ENCODE data around the gene DMD. TPM values are rescaled to one million over a fixed set of nuclear protein-coding genes. Genes with fewer than 3 reads are reported as not detected.

Gene DMD
- total and polyA plus RNA-seq, 2 of the 8 experiments (the other 6 are each of a cell fraction or from before 2014, with no cell fraction given): 4.8 to 7.4 TPM

GRCh38 chrX:31178064-31178768, 2033.1 kb downstream of the DMD start:
- Histone ChIP-seq H3K4me3 (ENCODE audit: extremely low read depth in 1 of 4, insufficient read depth in 2 of 4, low read depth in 3 of 4, low read length in 4 of 4) (no peak overlapping the region), H3K23me2 (ENCODE audit: low read depth, low read length) (no peaks in the 10 kb centered on the region), H3K27ac (ENCODE audit: low read depth, low read length) (no peak overlapping the region), H3K9ac (replicated peaks in 1 of 4; ENCODE audit: extremely low read depth in 1 of 4, low read depth in 3 of 4, low read length in 3 of 4) (no peak overlapping the region), H3K23ac (ENCODE audit: insufficient read length) (no peak overlapping the region), H4K8ac (ENCODE audit: extremely low read depth, insufficient read depth, low read length) (no peak overlapping the region), H2BK5ac (ENCODE audit: low read depth, low read length) (no peak overlapping the region), H2AFZ (ENCODE audit: low read length) (no peak overlapping the region), H3K9me3 (ENCODE audit: insufficient read depth in 2 of 2, low read depth in 1 of 2, low read length in 1 of 2) (no peaks in the 10 kb centered on the region), H4K5ac (ENCODE audit: insufficient read length, low read depth, low read length) (no peak overlapping the region), H3K27me3 (replicated peaks in 1 of 4; ENCODE audit: control insufficient read depth in 3 of 4, extremely low read depth in 1 of 4, insufficient read depth in 3 of 4, low read length in 3 of 4) (no peaks in the 10 kb centered on the region), H3K18ac (ENCODE audit: extremely low read depth, low read length) (no peak overlapping the region), H2BK12ac (ENCODE audit: low read depth, low read length) (no peak overlapping the region), H3K14ac (ENCODE audit: insufficient read length) (no peak overlapping the region), H3K79me2 (ENCODE audit: control insufficient read depth in 1 of 2, insufficient read depth in 2 of 2, low read length in 2 of 2) (no peaks in the 10 kb centered on the region), H3K79me1 (ENCODE audit: low read depth, low read length) (no peaks in the 10 kb centered on the region), H4K91ac (replicated peaks; ENCODE audit: insufficient read length, low read length) (no peak overlapping the region), H2BK120ac (replicated peaks; ENCODE audit: low read depth, low read length) (no peak overlapping the region), H3K36me3 (ENCODE audit: control insufficient read depth in 2 of 4, insufficient read depth in 4 of 4, low read length in 3 of 4) (no peaks in the 10 kb centered on the region; a peak in 1 of 8 replicates), H4K20me1 (replicated peaks in 1 of 2; ENCODE audit: control insufficient read depth in 1 of 2, insufficient read depth in 2 of 2, low read length in 2 of 2) (no peaks in the 10 kb centered on the region), H3K4me2 (ENCODE audit: insufficient read depth in 1 of 2, low read depth in 2 of 2, low read length in 2 of 2) (no peak overlapping the region), H2AK5ac (ENCODE audit: low read depth, low read length) (no peak overlapping the region), H2BK20ac (ENCODE audit: low read length) (no peak overlapping the region), H3K4ac (replicated peaks; ENCODE audit: insufficient read length, low read depth, low read length) (no peak overlapping the region), H3K4me1 (replicated peaks in 1 of 4; ENCODE audit: control insufficient read depth in 3 of 4, insufficient read depth in 4 of 4, low read length in 3 of 4) (no peaks in the 10 kb centered on the region), H2BK15ac (ENCODE audit: low read length) (no peak overlapping the region), H3K56ac (replicated peaks; ENCODE audit: insufficient read length, low read depth, low read length) (no peak overlapping the region)
- no peak for TF ChIP-seq TBP (IDR thresholded peaks at IDR 0.05; ENCODE audit: low read depth, low read length)
- TF ChIP-seq TAF7 (optimal IDR thresholded peaks at IDR 0.05; ENCODE audit: borderline replicate concordance, low read depth, low read length): no peak
- no peak for TF ChIP-seq NANOG (IDR thresholded peaks at IDR 0.05; ENCODE audit: insufficient read depth, low read depth, low read length, poor library complexity, severe bottlenecking)
- TF ChIP-seq JUN (IDR thresholded peaks at IDR 0.05; ENCODE audit: low read depth, low read length): no peak
- TF ChIP-seq, protein P1, sequence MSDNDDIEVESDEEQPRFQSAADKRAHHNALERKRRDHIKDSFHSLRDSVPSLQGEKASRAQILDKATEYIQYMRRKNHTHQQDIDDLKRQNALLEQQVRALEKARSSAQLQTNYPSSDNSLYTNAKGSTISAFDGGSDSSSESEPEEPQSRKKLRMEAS (IDR thresholded peaks at IDR 0.05): no peak
- TF ChIP-seq, protein P2, sequence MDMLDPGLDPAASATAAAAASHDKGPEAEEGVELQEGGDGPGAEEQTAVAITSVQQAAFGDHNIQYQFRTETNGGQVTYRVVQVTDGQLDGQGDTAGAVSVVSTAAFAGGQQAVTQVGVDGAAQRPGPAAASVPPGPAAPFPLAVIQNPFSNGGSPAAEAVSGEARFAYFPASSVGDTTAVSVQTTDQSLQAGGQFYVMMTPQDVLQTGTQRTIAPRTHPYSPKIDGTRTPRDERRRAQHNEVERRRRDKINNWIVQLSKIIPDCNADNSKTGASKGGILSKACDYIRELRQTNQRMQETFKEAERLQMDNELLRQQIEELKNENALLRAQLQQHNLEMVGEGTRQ (IDR thresholded peaks at IDR 0.05; ENCODE audit: low read length): no peak
- TF ChIP-seq SIX5 (IDR thresholded peaks at IDR 0.05; ENCODE audit: low read depth, low read length): no peak
- CTCF ChIA-PET (ENCODE audit: partially characterized antibody): interaction anchor here (0.6 kb wide), 1 partner anchor 45 kb away, joined by 4 read pairs; no protein-coding TSS in a partner anchor
- DNase-seq (ENCODE audit: low read depth in 1 of 2, low spot score in 2 of 2) (no peak), FAIRE-seq (no peak)
- POLR2A ChIA-PET (ENCODE audit: partially characterized antibody): no interaction called here
- WGBS, 2 experiments (ENCODE audit: extremely low coverage in 1 of 2, insufficient coverage in 1 of 2, insufficient read length in 1 of 2, insufficient replicate concordance in 2 of 2, low coverage in 1 of 2, low lambda C conversion rate in 2 of 2, missing lambda C conversion rate in 1 of 2): 92% methylated on average over 6 of the region's 6 CpGs; no CpG with 5 or more reads in 1 of the 2 experiments

All from H1 (cell line).